ENCODE results near the gene TMEM269.

The TMEM269 gene

DNA sequence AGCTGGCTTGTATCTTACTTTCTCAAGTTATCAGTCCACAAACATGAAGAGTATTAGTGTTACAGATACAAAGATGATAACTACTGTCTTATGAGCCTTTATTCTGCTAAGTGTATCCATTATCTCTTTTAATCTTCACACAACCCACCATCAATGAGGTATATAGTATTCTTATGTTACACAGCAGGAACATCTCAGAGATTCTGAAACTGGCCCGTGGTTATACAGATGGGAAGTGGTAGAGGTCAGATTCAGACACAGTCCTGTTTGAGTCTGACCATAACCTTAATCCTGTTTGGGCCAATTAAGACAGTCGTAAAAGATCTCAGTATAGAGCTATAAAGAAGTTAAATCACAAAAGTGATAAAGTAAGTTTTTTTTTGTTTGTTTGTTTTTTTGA lies 5.1 kb upstream of the TMEM269 start:
- TF ChIP-seq FOXP2 (optimal IDR thresholded peaks at IDR 0.05; ENCODE audit: borderline replicate concordance, extremely low read depth, extremely low read length, insufficient read depth) (no peak), TAF1 (IDR thresholded peaks at IDR 0.05; ENCODE audit: borderline replicate concordance, insufficient read depth, low read length) (no peak), SIN3A (IDR thresholded peaks at IDR 0.05; ENCODE audit: borderline replicate concordance, insufficient read depth, low read length) (no peak), POLR2AphosphoS5 (IDR thresholded peaks at IDR 0.05; ENCODE audit: low read depth, low read length) (no peak)
- TF ChIP-seq, protein P1, sequence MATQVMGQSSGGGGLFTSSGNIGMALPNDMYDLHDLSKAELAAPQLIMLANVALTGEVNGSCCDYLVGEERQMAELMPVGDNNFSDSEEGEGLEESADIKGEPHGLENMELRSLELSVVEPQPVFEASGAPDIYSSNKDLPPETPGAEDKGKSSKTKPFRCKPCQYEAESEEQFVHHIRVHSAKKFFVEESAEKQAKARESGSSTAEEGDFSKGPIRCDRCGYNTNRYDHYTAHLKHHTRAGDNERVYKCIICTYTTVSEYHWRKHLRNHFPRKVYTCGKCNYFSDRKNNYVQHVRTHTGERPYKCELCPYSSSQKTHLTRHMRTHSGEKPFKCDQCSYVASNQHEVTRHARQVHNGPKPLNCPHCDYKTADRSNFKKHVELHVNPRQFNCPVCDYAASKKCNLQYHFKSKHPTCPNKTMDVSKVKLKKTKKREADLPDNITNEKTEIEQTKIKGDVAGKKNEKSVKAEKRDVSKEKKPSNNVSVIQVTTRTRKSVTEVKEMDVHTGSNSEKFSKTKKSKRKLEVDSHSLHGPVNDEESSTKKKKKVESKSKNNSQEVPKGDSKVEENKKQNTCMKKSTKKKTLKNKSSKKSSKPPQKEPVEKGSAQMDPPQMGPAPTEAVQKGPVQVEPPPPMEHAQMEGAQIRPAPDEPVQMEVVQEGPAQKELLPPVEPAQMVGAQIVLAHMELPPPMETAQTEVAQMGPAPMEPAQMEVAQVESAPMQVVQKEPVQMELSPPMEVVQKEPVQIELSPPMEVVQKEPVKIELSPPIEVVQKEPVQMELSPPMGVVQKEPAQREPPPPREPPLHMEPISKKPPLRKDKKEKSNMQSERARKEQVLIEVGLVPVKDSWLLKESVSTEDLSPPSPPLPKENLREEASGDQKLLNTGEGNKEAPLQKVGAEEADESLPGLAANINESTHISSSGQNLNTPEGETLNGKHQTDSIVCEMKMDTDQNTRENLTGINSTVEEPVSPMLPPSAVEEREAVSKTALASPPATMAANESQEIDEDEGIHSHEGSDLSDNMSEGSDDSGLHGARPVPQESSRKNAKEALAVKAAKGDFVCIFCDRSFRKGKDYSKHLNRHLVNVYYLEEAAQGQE (IDR thresholded peaks at IDR 0.05; ENCODE audit: insufficient read depth in 1 of 2, low read depth in 2 of 2, low read length in 2 of 2): no peak

DNA sequence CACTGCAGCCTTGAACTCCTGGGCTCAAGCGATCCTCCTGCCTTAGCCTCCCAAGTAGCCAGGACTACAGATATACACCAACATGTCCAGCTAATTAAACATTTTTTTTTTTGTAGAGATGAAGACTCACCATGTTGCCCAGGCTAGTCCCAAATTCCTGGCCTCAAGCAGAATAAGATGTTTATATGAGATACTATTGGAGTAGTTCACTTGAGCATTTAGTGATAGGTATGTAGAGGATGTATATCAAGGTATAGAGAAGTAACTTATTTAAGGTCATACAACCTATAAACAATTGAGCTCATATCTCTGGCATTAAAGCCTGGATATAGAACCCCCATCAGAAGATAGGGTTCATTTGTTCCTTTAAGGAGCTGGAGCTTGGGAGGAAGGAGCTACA lies 4.6 kb upstream of the TMEM269 start:
- TF ChIP-seq, protein P1 (IDR thresholded peaks at IDR 0.05; ENCODE audit: insufficient read depth in 1 of 2, low read depth in 2 of 2, low read length in 2 of 2): no peak
- TF ChIP-seq POLR2AphosphoS5 (IDR thresholded peaks at IDR 0.05; ENCODE audit: low read depth, low read length) (no peak), TAF1 (IDR thresholded peaks at IDR 0.05; ENCODE audit: borderline replicate concordance, insufficient read depth, low read length) (no peak), FOXP2 (optimal IDR thresholded peaks at IDR 0.05; ENCODE audit: borderline replicate concordance, extremely low read depth, extremely low read length, insufficient read depth) (no peak), SIN3A (IDR thresholded peaks at IDR 0.05; ENCODE audit: borderline replicate concordance, insufficient read depth, low read length) (no peak)

DNA sequence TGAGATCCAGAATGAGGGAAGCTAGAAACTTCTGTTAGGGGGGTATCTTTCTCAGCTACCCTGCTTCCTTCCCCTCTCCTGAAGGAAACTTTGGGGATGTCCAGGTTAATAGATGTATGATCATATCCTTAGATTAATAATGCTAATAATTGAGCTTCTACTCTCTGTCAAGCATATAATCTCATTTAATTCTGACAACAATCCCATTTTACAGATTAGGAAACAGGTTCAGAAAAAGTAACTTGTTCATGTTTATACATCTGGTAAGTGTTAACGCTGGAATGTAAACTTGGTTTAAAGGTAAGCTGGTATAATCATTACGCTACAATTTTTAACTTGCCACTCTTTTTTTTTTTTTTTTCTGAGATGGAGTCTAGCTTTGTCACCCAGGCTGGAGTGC lies 1.7 kb upstream of the TMEM269 start:
- TF ChIP-seq POLR2AphosphoS5 (IDR thresholded peaks at IDR 0.05; ENCODE audit: low read depth, low read length) (no peak), FOXP2 (optimal IDR thresholded peaks at IDR 0.05; ENCODE audit: borderline replicate concordance, extremely low read depth, extremely low read length, insufficient read depth) (no peak), TAF1 (IDR thresholded peaks at IDR 0.05; ENCODE audit: borderline replicate concordance, insufficient read depth, low read length) (no peak), SIN3A (IDR thresholded peaks at IDR 0.05; ENCODE audit: borderline replicate concordance, insufficient read depth, low read length) (no peak)
- TF ChIP-seq, protein P1 (IDR thresholded peaks at IDR 0.05; ENCODE audit: insufficient read depth in 1 of 2, low read depth in 2 of 2, low read length in 2 of 2): no peak

DNA sequence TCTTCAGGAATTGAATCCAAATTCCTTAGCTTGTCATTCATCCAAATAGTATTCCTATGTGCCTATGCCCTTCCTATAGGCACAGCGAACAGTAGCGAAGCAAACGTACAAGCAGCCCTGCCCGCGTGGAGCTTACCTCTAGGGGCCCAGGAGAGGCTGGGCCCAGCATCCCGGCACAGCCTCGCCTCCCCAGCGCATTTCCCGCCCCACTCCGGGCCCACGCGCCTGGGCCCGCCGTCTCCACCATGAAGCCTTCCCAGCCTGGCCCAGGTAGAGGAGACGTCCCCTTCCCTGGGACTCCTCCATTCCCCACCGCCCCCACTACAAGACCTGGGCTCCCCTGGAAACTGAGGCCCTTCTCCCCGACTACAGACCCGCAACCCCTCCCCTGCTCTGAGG lies 245 bp upstream of the TMEM269 start:
- TF ChIP-seq POLR2AphosphoS5 (IDR thresholded peaks at IDR 0.05; ENCODE audit: low read depth, low read length) (no peak), TAF1 (IDR thresholded peaks at IDR 0.05; ENCODE audit: borderline replicate concordance, insufficient read depth, low read length) (no peak), SIN3A (IDR thresholded peaks at IDR 0.05; ENCODE audit: borderline replicate concordance, insufficient read depth, low read length) (no peak), FOXP2 (optimal IDR thresholded peaks at IDR 0.05; ENCODE audit: borderline replicate concordance, extremely low read depth, extremely low read length, insufficient read depth) (no peak)

DNA sequence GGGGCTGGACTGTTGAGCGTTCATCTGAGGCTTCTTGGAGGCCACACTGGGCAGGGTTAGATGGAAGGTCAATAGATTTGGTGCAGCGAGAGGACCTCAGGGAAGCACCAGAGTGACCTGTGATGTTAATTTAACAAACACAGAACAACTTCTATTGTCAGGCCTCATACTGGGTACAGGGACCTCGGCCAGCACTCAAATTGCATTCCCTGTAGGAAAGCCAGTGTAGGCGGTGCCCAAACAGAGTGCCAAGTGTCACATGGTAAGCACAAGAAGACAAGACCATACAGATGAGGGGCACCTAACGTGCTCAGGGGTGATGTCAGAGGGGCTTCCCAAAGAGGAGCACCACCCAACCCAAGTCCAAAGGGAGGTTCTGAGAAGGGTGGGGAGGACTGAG lies 1.3 kb downstream of the TMEM269 start:
- TF ChIP-seq, protein P1 (IDR thresholded peaks at IDR 0.05; ENCODE audit: insufficient read depth in 1 of 2, low read depth in 2 of 2, low read length in 2 of 2): no peak
- TF ChIP-seq POLR2AphosphoS5 (IDR thresholded peaks at IDR 0.05; ENCODE audit: low read depth, low read length): no peak
- TF ChIP-seq FOXP2 (optimal IDR thresholded peaks at IDR 0.05; ENCODE audit: borderline replicate concordance, extremely low read depth, extremely low read length, insufficient read depth): no peak
- TF ChIP-seq SIN3A (IDR thresholded peaks at IDR 0.05; ENCODE audit: borderline replicate concordance, insufficient read depth, low read length): no peak
- no peak for TF ChIP-seq TAF1 (IDR thresholded peaks at IDR 0.05; ENCODE audit: borderline replicate concordance, insufficient read depth, low read length)
